Mucosa of descending colon (tissue), 3 donors: Measurements from ENCODE around the gene ULK2. TPM values are rescaled to one million over a fixed set of nuclear protein-coding genes. Genes with fewer than 3 reads are reported as not detected.
A peak's percentile ranks its signal among the peaks of the same experiment; 100 is the strongest.

Source experiments
- ATAC-seq: fragments of 200-7000 bp; cut with Tn5 transposase; one replicate; pipeline ENCODE4 v1.9.1; 2020; ENCODE audit warnings: mild to moderate bottlenecking, moderate library complexity
- DNase-seq, 3 donors: peaks; one replicate each; pipeline ENCODE4 v3.0.0-alpha.2; 2020
- H3K36me3 ChIP-seq: fragments of 200-600 bp; one replicate; pipeline ENCODE4 v1.8.0; 2021; ENCODE audit warnings: low read depth, mild to moderate bottlenecking
- H3K4me1 ChIP-seq: fragments of 200-600 bp; one replicate; pipeline ENCODE4 v1.8.0; 2021; ENCODE audit warnings: low read depth, mild to moderate bottlenecking
- H3K4me3 ChIP-seq: fragments of 200-600 bp; one replicate; pipeline ENCODE4 v1.8.0; 2021; ENCODE audit warnings: mild to moderate bottlenecking
- H3K9me3 ChIP-seq: fragments of 200-600 bp; one replicate; pipeline ENCODE4 v1.8.0; 2021; ENCODE audit warnings: mild to moderate bottlenecking
- intact Hi-C, 2 donors: fragments of 100-400 bp; cut with DNase I in 1 of 2; cut with micrococcal nuclease in 1 of 2; formaldehyde crosslinking; loops; one replicate each; pipeline versions ENCODE4 v1.11.0 to v1.11.1; 2022; cut with DNase I, micrococcal nuclease
- total RNA-seq, 3 donors: library from RNA; stranded (reverse); fragmentation: NEBNext Ultra II Directional in 2 of 3; extraction: Animal tissue kit (Norgen Biotek cat#: 25700) in 2 of 3; gene quantifications; one replicate each; pipeline versions ENCODE4 v1.2.1 to v1.2.4, GENCODE V29; 2021 to 2023
- TF ChIP-seq, protein P1 (sequence below): fragments of 200-600 bp; IDR thresholded peaks from one replicate; pipeline ENCODE4 v1.8.0; 2022; ENCODE audit warnings: antibody characterized with exemption, mild to moderate bottlenecking
- donor health status: DM: no; HTN: no; CAD: no; lungs with moderate emphysema.
- donor health status: DM: no; HTN: no; CAD: no.
- donor health status: DM: no; HTN: yes; CAD: no.

ULK2 gene
- total RNA-seq, 3 donors from 2014 or later = 6.7 to 29.8 (median 8.5) TPM

DNA sequence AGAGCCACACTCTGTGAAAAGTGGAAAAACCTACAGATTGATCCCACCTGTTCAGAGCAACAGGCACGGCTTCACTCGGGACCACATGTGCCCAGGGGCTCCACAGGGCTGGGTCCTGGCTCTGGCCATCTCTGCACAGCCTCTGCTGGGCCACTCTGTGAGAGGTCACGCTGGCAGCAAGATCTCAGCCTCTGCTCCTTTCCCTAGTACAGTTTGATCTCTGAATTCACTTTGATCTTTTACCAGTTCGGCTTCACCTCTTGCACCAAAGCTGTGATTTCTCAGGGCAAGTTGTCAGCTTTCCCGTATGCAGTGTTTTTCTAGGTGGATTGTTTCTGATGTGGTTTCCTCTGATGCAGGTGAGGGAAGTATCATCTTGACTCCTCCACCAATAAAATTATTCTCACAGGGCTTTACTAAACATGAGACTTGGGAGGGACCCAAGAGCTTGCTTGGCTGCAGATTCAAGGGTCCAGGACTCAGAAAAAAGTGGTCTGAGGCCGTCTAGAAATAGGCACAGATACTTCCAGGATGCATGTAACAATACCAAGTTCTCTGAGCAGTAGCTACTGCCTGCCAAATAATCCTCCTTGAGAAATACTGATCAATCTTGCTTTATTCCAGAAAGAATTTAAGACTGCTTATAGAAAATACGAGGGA lies 95.6 kb downstream of the ULK2 start:
- H3K9me3 ChIP-seq = no peaks in the 10 kb centered on the region
- no peak overlapping the region for H3K4me3 ChIP-seq
- H3K36me3 ChIP-seq = no peaks in the 10 kb centered on the region
- H3K4me1 ChIP-seq = no peaks in the 10 kb centered on the region
- intact Hi-C loops = no loop called here
- no peak for DNase-seq
- ATAC-seq = peak; percentile 51
- TF ChIP-seq, protein P1, sequence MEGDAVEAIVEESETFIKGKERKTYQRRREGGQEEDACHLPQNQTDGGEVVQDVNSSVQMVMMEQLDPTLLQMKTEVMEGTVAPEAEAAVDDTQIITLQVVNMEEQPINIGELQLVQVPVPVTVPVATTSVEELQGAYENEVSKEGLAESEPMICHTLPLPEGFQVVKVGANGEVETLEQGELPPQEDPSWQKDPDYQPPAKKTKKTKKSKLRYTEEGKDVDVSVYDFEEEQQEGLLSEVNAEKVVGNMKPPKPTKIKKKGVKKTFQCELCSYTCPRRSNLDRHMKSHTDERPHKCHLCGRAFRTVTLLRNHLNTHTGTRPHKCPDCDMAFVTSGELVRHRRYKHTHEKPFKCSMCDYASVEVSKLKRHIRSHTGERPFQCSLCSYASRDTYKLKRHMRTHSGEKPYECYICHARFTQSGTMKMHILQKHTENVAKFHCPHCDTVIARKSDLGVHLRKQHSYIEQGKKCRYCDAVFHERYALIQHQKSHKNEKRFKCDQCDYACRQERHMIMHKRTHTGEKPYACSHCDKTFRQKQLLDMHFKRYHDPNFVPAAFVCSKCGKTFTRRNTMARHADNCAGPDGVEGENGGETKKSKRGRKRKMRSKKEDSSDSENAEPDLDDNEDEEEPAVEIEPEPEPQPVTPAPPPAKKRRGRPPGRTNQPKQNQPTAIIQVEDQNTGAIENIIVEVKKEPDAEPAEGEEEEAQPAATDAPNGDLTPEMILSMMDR = no peak

DNA sequence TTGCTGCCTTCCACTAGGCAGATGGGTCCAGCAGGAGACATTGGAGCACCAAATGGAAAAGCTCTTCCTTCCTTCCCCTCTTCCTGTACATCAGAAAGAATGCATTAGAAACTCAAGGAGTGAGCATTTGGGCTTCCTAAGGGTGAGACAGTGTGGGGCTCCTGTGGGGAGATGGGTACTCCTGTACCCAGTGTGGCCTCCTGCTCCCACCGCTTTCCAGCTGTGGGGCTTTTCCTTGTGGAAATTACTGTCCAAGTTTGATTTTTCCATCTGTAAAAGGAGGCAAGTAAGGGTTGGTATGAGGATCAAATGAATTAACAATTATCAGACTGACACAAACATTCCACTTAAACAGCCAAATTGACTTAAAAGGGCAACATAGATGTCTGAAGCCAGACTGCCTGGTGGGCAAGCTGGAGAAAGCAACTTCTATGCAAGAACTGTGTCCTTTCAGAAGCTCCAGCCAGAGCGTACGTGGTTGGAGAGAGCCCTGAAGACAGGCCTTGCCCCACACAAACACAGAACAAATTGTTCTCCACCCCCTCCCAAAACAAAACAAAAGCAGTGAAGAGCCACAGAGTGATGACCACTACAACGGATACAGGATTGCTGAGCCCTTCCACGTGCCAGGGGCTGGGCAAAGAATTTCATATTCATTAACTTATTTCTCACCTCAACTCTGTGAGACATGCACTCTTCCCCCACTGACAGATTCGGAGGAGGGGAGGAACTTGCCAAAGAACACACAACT lies 96.6 kb downstream of the ULK2 start:
- Histone ChIP-seq H3K36me3 (no peaks in the 10 kb centered on the region), H3K4me1 (no peaks in the 10 kb centered on the region), H3K4me3 (no peak overlapping the region), H3K9me3 (no peaks in the 10 kb centered on the region)
- DNase-seq (no peak), ATAC-seq (no peak)
- intact Hi-C loops = no loop called here
- TF ChIP-seq, protein P1 = no peak

DNA sequence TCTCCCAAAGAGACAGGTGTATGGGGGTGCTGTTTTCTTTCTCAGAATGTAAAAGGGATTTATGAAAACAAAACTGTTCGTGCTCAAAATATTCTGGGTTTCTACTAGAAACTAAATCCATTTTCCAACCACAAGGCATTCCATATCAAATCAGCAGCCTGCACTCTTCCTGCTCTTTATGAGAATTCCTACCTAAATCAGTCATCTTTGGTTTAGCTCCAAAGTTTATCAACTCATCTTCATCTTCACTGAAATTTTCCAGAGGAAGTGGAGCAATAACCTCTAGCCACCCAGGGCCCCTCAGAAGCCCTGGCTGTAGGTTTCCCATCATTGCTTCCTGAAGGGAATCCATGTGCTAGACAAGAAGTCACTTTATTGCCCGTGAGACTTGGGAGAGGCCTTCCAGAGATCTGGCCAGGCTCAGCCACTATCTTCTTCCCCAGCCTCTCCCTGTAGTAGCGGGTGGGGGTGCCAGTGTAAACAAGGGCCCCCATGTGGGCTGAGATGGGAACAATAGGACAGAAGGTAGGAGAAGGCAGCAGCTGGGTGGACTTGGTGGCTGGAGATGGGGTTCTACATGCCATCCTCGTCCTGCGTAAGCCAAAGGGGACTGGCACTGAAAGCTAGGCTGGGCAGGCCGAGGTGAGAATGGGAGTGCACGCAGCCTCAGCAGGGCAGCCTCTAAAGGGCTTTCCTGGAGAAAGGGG lies 97.6 kb downstream of the ULK2 start:
- DNase-seq (no peak), ATAC-seq (no peak)
- H3K36me3 ChIP-seq = no peaks in the 10 kb centered on the region
- H3K9me3 ChIP-seq = no peaks in the 10 kb centered on the region
- no peaks in the 10 kb centered on the region for H3K4me1 ChIP-seq
- TF ChIP-seq, protein P1 = no peak
- H3K4me3 ChIP-seq = no peak overlapping the region
- intact Hi-C loops = loop anchor here (5.0 to 10.0 kb wide), 2 partner anchors 258 to 405 kb away; partner anchors contain the start of gene B9D1 (in 2 of the 2)

GRCh38 chr17:19768046-19768782 lies 99.5 kb downstream of the ULK2 start:
- no peak overlapping the region for H3K4me3 ChIP-seq
- no peaks in the 10 kb centered on the region for H3K36me3 ChIP-seq
- ATAC-seq (no peak), DNase-seq (no peak)
- TF ChIP-seq, protein P1 = no peak
- H3K4me1 ChIP-seq = no peaks in the 10 kb centered on the region
- no peaks in the 10 kb centered on the region for H3K9me3 ChIP-seq
- intact Hi-C loops = loop anchor here (5.0 to 10.0 kb wide), 2 partner anchors 256 to 403 kb away; partner anchors contain the start of gene B9D1 (in 2 of the 2)
